H1 (cell line): ENCODE measurements around the gene PFN4. TPM values are rescaled to one million over a fixed set of nuclear protein-coding genes. Genes with fewer than 3 reads are reported as not detected.

Source experiments
- CTCF ChIA-PET: fragments of 300-600 bp; sonication (Branson Sonifier 250); formaldehyde crosslinking; loops from one replicate; lab custom pipeline; 2021; ENCODE audit not compliant: partially characterized antibody; lab: Charles Lee
- POLR2A ChIA-PET: fragments of 300-600 bp; sonication (Branson Sonifier 250); formaldehyde crosslinking; loops from one replicate; lab custom pipeline; 2021; ENCODE audit warnings: inconsistent platforms; ENCODE audit not compliant: partially characterized antibody; lab: Charles Lee
- DNase-seq, 2 experiments: peaks; one replicate each; pipeline versions ENCODE4 v3.0.0 to v3.0.0-alpha.2; 2010 to 2022; ENCODE audit warnings: low spot score in 2 of 2, low read depth in 1 of 2, mixed read lengths in 1 of 2
- FAIRE-seq: peaks from 2 replicates; lab custom pipeline; 2011; peaks lifted over from hg19 to GRCh38; lab: Jason Lieb, UNC
- H2AFZ ChIP-seq: 2 replicates; pipeline ENCODE4 v1.8.1; 2012; ENCODE audit warnings: low read length, inconsistent platforms
- H2AK5ac ChIP-seq: 2 replicates; pipeline ENCODE4 v1.6.1; 2013; ENCODE audit warnings: low read depth, low read length
- H2BK120ac ChIP-seq: replicated peaks from 2 replicates; pipeline ENCODE3; 2013; ENCODE audit warnings: low read depth, low read length, inconsistent platforms
- H2BK12ac ChIP-seq: 2 replicates; pipeline ENCODE4 v1.6.1; 2013; ENCODE audit warnings: low read depth, low read length
- H2BK15ac ChIP-seq: 2 replicates; pipeline ENCODE4 v1.6.1; 2013; ENCODE audit warnings: low read length
- H2BK20ac ChIP-seq: 2 replicates; pipeline ENCODE4 v1.6.1; 2013; ENCODE audit warnings: low read length
- H2BK5ac ChIP-seq: 2 replicates; pipeline ENCODE4 v1.6.1; 2013; ENCODE audit warnings: low read depth, low read length
- H3K14ac ChIP-seq: 2 replicates; pipeline ENCODE4 v1.6.1; 2013; ENCODE audit warnings: inconsistent platforms; ENCODE audit not compliant: insufficient read length
- H3K18ac ChIP-seq: 2 replicates; pipeline ENCODE4 v1.6.1; 2013; ENCODE audit warnings: low read length; ENCODE audit errors: extremely low read depth
- H3K23ac ChIP-seq: 2 replicates; pipeline ENCODE4 v1.6.1; 2013; ENCODE audit warnings: inconsistent platforms; ENCODE audit not compliant: insufficient read length
- H3K23me2 ChIP-seq: 2 replicates; pipeline ENCODE4 v1.6.1; 2013; ENCODE audit warnings: low read depth, low read length
- H3K27ac ChIP-seq: 2 replicates; pipeline ENCODE4 v1.6.1; 2011; ENCODE audit warnings: low read depth, low read length, inconsistent platforms
- H3K27me3 ChIP-seq, 4 experiments: replicated peaks in 1 of 4; 1 replicate in 1 of 4; 2 replicates in 3 of 4; pipeline versions ENCODE4 v1.6.1 to v1.8.1; 2011 to 2013; ENCODE audit warnings: low read length in 3 of 4, mild to moderate bottlenecking in 3 of 4, inconsistent platforms in 2 of 4, mixed read lengths in 2 of 4, moderate library complexity in 1 of 4; ENCODE audit not compliant: control insufficient read depth in 3 of 4, insufficient read depth in 3 of 4; ENCODE audit errors: extremely low read depth in 1 of 4
- H3K36me3 ChIP-seq, 4 experiments: 2 replicates each; pipeline versions ENCODE4 v1.6.1 to v1.8.1; 2011 to 2013; ENCODE audit warnings: mild to moderate bottlenecking in 4 of 4, low read length in 3 of 4, moderate library complexity in 2 of 4, control low read depth in 1 of 4, inconsistent platforms in 1 of 4; ENCODE audit not compliant: insufficient read depth in 4 of 4, control insufficient read depth in 2 of 4
- H3K4ac ChIP-seq: replicated peaks from 2 replicates; pipeline ENCODE3; 2013; ENCODE audit warnings: low read length, low read depth, mixed read lengths, inconsistent platforms; ENCODE audit not compliant: insufficient read length
- H3K4me1 ChIP-seq, 4 experiments: replicated peaks in 1 of 4; 1 replicate in 1 of 4; 2 replicates in 3 of 4; pipeline versions ENCODE4 v1.6.1 to v1.8.1; 2011 to 2013; ENCODE audit warnings: low read length in 3 of 4, inconsistent platforms in 2 of 4, mixed read lengths in 1 of 4; ENCODE audit not compliant: insufficient read depth in 4 of 4, control insufficient read depth in 3 of 4
- H3K4me2 ChIP-seq, 2 experiments: 2 replicates each; pipeline versions ENCODE4 v1.6.1 to v1.8.1; 2011 to 2013; ENCODE audit warnings: low read depth in 2 of 2, low read length in 2 of 2, control low read depth in 1 of 2, inconsistent platforms in 1 of 2, mild to moderate bottlenecking in 1 of 2; ENCODE audit not compliant: insufficient read depth in 1 of 2
- H3K4me3 ChIP-seq, 4 experiments: fragments of 200-600, 300-600 bp in 1 of 4; sonication (generic), shearing (Covaris generic), sonication (Bioruptor Twin) in 1 of 4; 2 replicates each; pipeline versions ENCODE4 v1.5.1 to v1.8.1; 2011 to 2016; ENCODE audit warnings: low read length in 4 of 4, low read depth in 3 of 4, control low read depth in 2 of 4, inconsistent platforms in 2 of 4, mild to moderate bottlenecking in 2 of 4, mixed read lengths in 1 of 4, moderate library complexity in 1 of 4; ENCODE audit not compliant: insufficient read depth in 2 of 4; ENCODE audit errors: extremely low read depth in 1 of 4
- H3K56ac ChIP-seq: replicated peaks from 2 replicates; pipeline ENCODE3; 2013; ENCODE audit warnings: low read depth, mild to moderate bottlenecking, mixed read lengths, low read length, inconsistent platforms; ENCODE audit not compliant: insufficient read length
- H3K79me1 ChIP-seq: 2 replicates; pipeline ENCODE4 v1.6.1; 2013; ENCODE audit warnings: low read depth, low read length, control low read depth
- H3K79me2 ChIP-seq, 2 experiments: 2 replicates each; pipeline versions ENCODE4 v1.6.1 to v1.8.1; 2012 to 2013; ENCODE audit warnings: low read length in 2 of 2, mild to moderate bottlenecking in 2 of 2, inconsistent platforms in 1 of 2; ENCODE audit not compliant: insufficient read depth in 2 of 2, control insufficient read depth in 1 of 2
- H3K9ac ChIP-seq, 4 experiments: replicated peaks in 1 of 4; 1 replicate in 1 of 4; 2 replicates in 3 of 4; pipeline versions ENCODE4 v1.6.1 to v1.8.1; 2011 to 2013; ENCODE audit warnings: low read depth in 3 of 4, low read length in 3 of 4, control low read depth in 2 of 4, mild to moderate bottlenecking in 2 of 4, moderate library complexity in 2 of 4, inconsistent platforms in 1 of 4; ENCODE audit errors: extremely low read depth in 1 of 4
- H3K9me3 ChIP-seq, 2 experiments: 2 replicates each; pipeline versions ENCODE4 v1.6.1 to v1.8.1; 2012 to 2013; ENCODE audit warnings: mild to moderate bottlenecking in 2 of 2, moderate library complexity in 2 of 2, control low read depth in 1 of 2, inconsistent platforms in 1 of 2, low read depth in 1 of 2, low read length in 1 of 2, mixed read lengths in 1 of 2; ENCODE audit not compliant: insufficient read depth in 2 of 2
- H4K20me1 ChIP-seq, 2 experiments: replicated peaks in 1 of 2; 2 replicates each; pipeline versions ENCODE3 to v1.8.1; 2011 to 2013; ENCODE audit warnings: inconsistent platforms in 2 of 2, low read length in 2 of 2, mild to moderate bottlenecking in 1 of 2; ENCODE audit not compliant: insufficient read depth in 2 of 2, control insufficient read depth in 1 of 2
- H4K5ac ChIP-seq: 2 replicates; pipeline ENCODE4 v1.6.1; 2013; ENCODE audit warnings: low read length, low read depth, mixed read lengths, inconsistent platforms; ENCODE audit not compliant: insufficient read length
- H4K8ac ChIP-seq: 2 replicates; pipeline ENCODE4 v1.8.0; 2013; ENCODE audit warnings: mild to moderate bottlenecking, moderate library complexity, low read length, inconsistent platforms; ENCODE audit not compliant: insufficient read depth; ENCODE audit errors: extremely low read depth
- H4K91ac ChIP-seq: replicated peaks from 2 replicates; pipeline ENCODE3; 2013; ENCODE audit warnings: low read length, mixed read lengths, inconsistent platforms; ENCODE audit not compliant: insufficient read length
- BCL11A ChIP-seq, 2 experiments: IDR thresholded peaks; one replicate each; pipeline ENCODE4 v1.6.1; 2011; ENCODE audit warnings: low read depth in 2 of 2, low read length in 2 of 2, mild to moderate bottlenecking in 2 of 2
- E2F6 ChIP-seq: IDR thresholded peaks from 2 replicates; pipeline ENCODE4 v1.6.1; 2012; ENCODE audit warnings: inconsistent platforms
- GABPA ChIP-seq: IDR thresholded peaks from 2 replicates; pipeline ENCODE4 v1.6.1; 2011; ENCODE audit warnings: mild to moderate bottlenecking, low read length, moderate library complexity, borderline replicate concordance; ENCODE audit not compliant: insufficient read depth
- GTF2F1 ChIP-seq: IDR thresholded peaks from 2 replicates; pipeline ENCODE4 v1.6.1; 2012; ENCODE audit warnings: low read depth, low read length, improper control_type of control experiment, borderline replicate concordance
- RAD21 ChIP-seq, 2 experiments: IDR thresholded peaks in 1 of 2; conservative IDR thresholded peaks in 1 of 2; 2 replicates each; pipeline ENCODE4 v1.6.1; 2011; ENCODE audit warnings: low read depth in 2 of 2, low read length in 2 of 2, improper control_type of control experiment in 1 of 2, inconsistent platforms in 1 of 2, mild to moderate bottlenecking in 1 of 2, moderate library complexity in 1 of 2
- SP4 ChIP-seq: IDR thresholded peaks from 2 replicates; pipeline ENCODE4 v1.6.1; 2012; ENCODE audit warnings: low read length, inconsistent platforms
- TCF12 ChIP-seq: IDR thresholded peaks from 2 replicates; pipeline ENCODE4 v1.6.1; 2011; ENCODE audit warnings: low read depth, mild to moderate bottlenecking, low read length
- WGBS, 2 experiments: shearing (Covaris generic) in 1 of 2; methylation state at CpG; one replicate each; pipeline versions ENCODE4 v1.1.6 to v1.1.7; 2013 to 2015; ENCODE audit warnings: low lambda C conversion rate in 2 of 2, mixed read lengths in 2 of 2, inconsistent platforms in 1 of 2, low coverage in 1 of 2, missing lambda C conversion rate in 1 of 2; ENCODE audit not compliant: insufficient replicate concordance in 2 of 2, insufficient coverage in 1 of 2, insufficient read length in 1 of 2; ENCODE audit errors: extremely low coverage in 1 of 2, missing lambda C conversion rate in 1 of 2; 5-methylcytosine and 5-hydroxymethylcytosine counted together
- polyA plus RNA-seq, 7 experiments: library from polyadenylated mRNA; depleted of rRNA in 3 of 7; stranded (reverse) in 5 of 7; unstranded in 2 of 7; fragments of >200 nt in 5 of 7; fragments of 200-250 nt in 2 of 7; gene quantifications; 1 replicate in 5 of 7; 2 replicates in 1 of 7; 4 replicates in 1 of 7; pipeline versions ENCODE4 v1.2.1 to v1.2.3, GENCODE V29; 2011 to 2013; ENCODE audit warnings: missing spikeins in 2 of 7, mixed read lengths in 2 of 7
- total RNA-seq: library from RNA; stranded (reverse); fragmentation: NEBNext Ultra II Directional; extraction: Animal tissue kit (Norgen Biotek cat#: 25700); gene quantifications from 2 replicates; pipeline ENCODE4 v1.2.1, GENCODE V29; 2021
- TF ChIP-seq, protein P1 (sequence below), 3 experiments: IDR thresholded peaks; 1 replicate in 2 of 3; 2 replicates in 1 of 3; pipeline versions ENCODE4 v1.5.1 to v1.6.1; 2011; ENCODE audit warnings: low read length in 3 of 3, mild to moderate bottlenecking in 3 of 3, inconsistent platforms in 2 of 3, low read depth in 1 of 3, moderate library complexity in 1 of 3; ENCODE audit not compliant: insufficient read depth in 1 of 3; ENCODE audit errors: control extremely low read depth in 1 of 3

The PFN4 gene
- total and polyA plus RNA-seq, 2 of the 8 experiments (the other 6 are each of a cell fraction or from before 2014, with no cell fraction given) = not detected

DNA sequence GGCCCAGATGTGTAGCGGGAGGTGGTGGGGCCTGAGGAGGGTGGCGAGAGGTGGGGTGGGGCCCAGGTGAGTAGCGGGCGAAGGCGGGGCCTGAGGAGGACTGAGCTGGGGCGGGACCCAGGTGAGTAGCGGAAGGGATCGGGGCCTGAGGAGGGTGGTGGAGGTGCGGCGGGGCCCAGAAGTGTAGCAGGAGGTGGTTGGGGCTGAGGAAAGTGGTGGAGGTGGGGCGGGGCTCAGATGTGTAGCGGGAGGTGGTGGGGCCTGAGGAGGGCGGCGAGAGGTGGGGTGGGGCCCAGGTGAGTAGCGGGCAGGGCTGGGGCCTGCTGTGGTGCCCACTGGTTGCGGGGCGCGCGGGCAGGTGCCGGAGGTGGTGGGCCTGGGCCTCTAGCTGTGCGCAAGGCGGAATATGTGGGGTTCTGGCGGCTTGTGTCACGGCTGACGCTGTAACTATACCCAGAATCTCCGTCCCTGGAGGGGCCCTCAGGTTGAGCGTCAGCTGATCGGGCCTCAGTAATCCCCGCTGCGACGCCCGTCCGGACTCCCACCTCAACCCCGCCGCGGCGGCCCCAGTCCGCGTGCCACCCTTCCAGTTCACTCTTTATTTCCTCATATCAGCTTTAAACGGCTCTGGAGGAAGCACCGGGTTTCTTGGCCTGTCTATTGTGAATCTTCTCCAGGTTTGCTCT is 46.1 kb downstream of the PFN4 start:
- no peak overlapping the region for H2AFZ ChIP-seq
- peaks cover 5% of the 10 kb centered on the region; the same call in 1 of the 2 replicates for H3K23me2 ChIP-seq
- ChIA-PET POLR2A (interaction anchor here (0.6 to 2.7 kb wide), 15 partner anchors 8 to 273 kb away, joined by 3 to 31 read pairs (median 5); partner anchors contain the start of genes ATAD2B, MFSD2B, TP53I3 and WDCP), CTCF (interaction anchor here (0.8 to 1.3 kb wide), 5 partner anchors 17 to 274 kb away, joined by 3 to 4 read pairs (median 3); partner anchors contain the start of gene WDCP)
- no peak for DNase-seq
- peaks cover 0 to 7% (median 2%) of the 10 kb centered on the region in 4 experiments; a peak in 4 of 7 replicates for H3K4me1 ChIP-seq
- no peak overlapping the region for H2BK15ac ChIP-seq
- WGBS, 2 experiments = 6% methylated on average over 21 of the region's 41 CpGs; no CpG with 5 or more reads in 1 of the 2 experiments
- no peaks in the 10 kb centered on the region for H3K9me3 ChIP-seq
- no peak overlapping the region for H2AK5ac ChIP-seq
- H4K20me1 ChIP-seq = no peaks in the 10 kb centered on the region
- no peak overlapping the region for H2BK20ac ChIP-seq
- peak overlapping the region; percentile 66 for H2BK5ac ChIP-seq
- no peak overlapping the region for H3K27ac ChIP-seq
- peak overlapping the region; percentile 83 to 84 for H3K4me2 ChIP-seq
- peak overlapping the region; percentile 60 for H3K18ac ChIP-seq
- no peaks in the 10 kb centered on the region for H3K27me3 ChIP-seq
- H3K36me3 ChIP-seq = peaks cover 7 to 28% (median 18%) of the 10 kb centered on the region in 4 experiments; a peak in 7 of 8 replicates
- peak overlapping the region; percentile 19 for H3K56ac ChIP-seq
- peak overlapping the region; percentile 58 to 74 (median 69) for H3K4me3 ChIP-seq
- H2BK120ac ChIP-seq = no peak overlapping the region
- H4K91ac ChIP-seq = no peak overlapping the region
- peaks cover 0 to 21% of the 10 kb centered on the region in 2 experiments; a peak in 2 of 4 replicates for H3K79me2 ChIP-seq
- H4K8ac ChIP-seq = peak overlapping the region; percentile 73; the same call in 1 of the 2 replicates
- H3K79me1 ChIP-seq = no peaks in the 10 kb centered on the region
- no peak overlapping the region for H4K5ac ChIP-seq
- FAIRE-seq = no peak
- H3K14ac ChIP-seq = no peak overlapping the region
- H3K9ac ChIP-seq = peak overlapping the region in 3 of 4 experiments; percentile 64 to 73 (median 72); a peak in 6 of 7 replicates
- H3K23ac ChIP-seq = no peak overlapping the region
- H3K4ac ChIP-seq = no peak overlapping the region
- no peak overlapping the region for H2BK12ac ChIP-seq
- TF ChIP-seq SP4 = no peak
- TF ChIP-seq GABPA = no peak
- TF ChIP-seq GTF2F1 = no peak
- TF ChIP-seq TCF12 = no peak
- no peak for TF ChIP-seq RAD21 (IDR thresholded peaks at IDR 0.05 in 1 of 2, conservative IDR thresholded peaks at IDR 0.05 in 1 of 2; ENCODE audit: low read depth in 2 of 2, low read length in 2 of 2)
- TF ChIP-seq BCL11A (IDR thresholded peaks at IDR 0.05; ENCODE audit: low read depth in 2 of 2, low read length in 2 of 2) = no peak
- 0 out of 2 replicates have a peak, but pooled peaks have one; percentile 18 for TF ChIP-seq E2F6
- TF ChIP-seq, protein P1, sequence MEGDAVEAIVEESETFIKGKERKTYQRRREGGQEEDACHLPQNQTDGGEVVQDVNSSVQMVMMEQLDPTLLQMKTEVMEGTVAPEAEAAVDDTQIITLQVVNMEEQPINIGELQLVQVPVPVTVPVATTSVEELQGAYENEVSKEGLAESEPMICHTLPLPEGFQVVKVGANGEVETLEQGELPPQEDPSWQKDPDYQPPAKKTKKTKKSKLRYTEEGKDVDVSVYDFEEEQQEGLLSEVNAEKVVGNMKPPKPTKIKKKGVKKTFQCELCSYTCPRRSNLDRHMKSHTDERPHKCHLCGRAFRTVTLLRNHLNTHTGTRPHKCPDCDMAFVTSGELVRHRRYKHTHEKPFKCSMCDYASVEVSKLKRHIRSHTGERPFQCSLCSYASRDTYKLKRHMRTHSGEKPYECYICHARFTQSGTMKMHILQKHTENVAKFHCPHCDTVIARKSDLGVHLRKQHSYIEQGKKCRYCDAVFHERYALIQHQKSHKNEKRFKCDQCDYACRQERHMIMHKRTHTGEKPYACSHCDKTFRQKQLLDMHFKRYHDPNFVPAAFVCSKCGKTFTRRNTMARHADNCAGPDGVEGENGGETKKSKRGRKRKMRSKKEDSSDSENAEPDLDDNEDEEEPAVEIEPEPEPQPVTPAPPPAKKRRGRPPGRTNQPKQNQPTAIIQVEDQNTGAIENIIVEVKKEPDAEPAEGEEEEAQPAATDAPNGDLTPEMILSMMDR (IDR thresholded peaks at IDR 0.05; ENCODE audit: control extremely low read depth in 1 of 3, insufficient read depth in 1 of 3, low read depth in 1 of 3, low read length in 3 of 3) = no peak
